ENCODE results near the gene CD14.

- TF ChIP-seq CTCF (IDR thresholded peaks at IDR 0.05) (no peak), POLR2A (IDR thresholded peaks at IDR 0.05) (no peak)
Observed at GRCh38 chr5:140608722-140609121, 24.3 kb downstream of the CD14 start.
